ENCODE measurements around the gene EMP2. TPM values are rescaled to one million over a fixed set of nuclear protein-coding genes. Genes with fewer than 3 reads are reported as not detected.

The EMP2 gene
- total RNA-seq, 4 donors from 2014 or later: 34.7 to 53.5 (median 39.6) TPM

DNA sequence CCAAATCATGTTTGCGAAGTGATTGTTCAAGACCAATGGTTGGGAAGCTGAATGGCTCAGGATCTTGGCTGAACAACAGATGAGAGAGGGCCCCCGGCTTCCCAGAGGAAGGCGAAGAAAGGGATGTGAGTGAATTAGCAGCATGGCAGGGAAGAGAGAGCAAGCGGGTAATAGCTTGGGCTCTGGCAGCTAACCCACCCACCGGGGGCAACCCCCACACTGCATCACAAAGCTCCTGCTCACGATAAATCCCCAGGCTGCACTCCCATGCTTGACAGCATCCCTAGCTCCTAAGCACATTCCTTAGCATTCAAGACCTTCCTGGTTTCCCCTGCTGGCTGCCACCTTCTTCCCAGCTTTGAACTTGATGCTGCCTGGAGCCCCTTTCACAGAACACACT is 26.2 kb upstream of the EMP2 start:
- TF ChIP-seq, protein P1, sequence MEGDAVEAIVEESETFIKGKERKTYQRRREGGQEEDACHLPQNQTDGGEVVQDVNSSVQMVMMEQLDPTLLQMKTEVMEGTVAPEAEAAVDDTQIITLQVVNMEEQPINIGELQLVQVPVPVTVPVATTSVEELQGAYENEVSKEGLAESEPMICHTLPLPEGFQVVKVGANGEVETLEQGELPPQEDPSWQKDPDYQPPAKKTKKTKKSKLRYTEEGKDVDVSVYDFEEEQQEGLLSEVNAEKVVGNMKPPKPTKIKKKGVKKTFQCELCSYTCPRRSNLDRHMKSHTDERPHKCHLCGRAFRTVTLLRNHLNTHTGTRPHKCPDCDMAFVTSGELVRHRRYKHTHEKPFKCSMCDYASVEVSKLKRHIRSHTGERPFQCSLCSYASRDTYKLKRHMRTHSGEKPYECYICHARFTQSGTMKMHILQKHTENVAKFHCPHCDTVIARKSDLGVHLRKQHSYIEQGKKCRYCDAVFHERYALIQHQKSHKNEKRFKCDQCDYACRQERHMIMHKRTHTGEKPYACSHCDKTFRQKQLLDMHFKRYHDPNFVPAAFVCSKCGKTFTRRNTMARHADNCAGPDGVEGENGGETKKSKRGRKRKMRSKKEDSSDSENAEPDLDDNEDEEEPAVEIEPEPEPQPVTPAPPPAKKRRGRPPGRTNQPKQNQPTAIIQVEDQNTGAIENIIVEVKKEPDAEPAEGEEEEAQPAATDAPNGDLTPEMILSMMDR (IDR thresholded peaks at IDR 0.05; ENCODE audit: low read depth): no peak

DNA sequence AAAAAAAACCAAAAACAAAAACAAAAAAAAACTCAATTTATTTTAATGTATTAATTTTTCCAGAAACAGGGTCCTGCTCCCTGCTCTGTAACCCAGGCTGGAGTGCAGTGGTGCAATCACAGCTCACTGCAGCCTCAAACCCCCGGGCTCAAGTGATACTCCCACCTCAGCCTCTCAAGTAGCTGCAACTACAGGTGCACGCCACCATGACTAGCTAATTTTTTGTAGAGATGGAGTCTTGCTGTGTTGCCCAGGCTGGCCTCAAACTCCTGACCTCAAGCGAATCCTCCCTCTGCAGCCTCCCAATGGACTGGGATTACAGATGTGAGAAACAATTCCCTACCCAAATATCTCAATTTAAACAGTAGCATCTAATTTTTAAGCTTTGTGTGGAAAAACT is 25.2 kb upstream of the EMP2 start:
- TF ChIP-seq, protein P1 (IDR thresholded peaks at IDR 0.05; ENCODE audit: low read depth): no peak

DNA sequence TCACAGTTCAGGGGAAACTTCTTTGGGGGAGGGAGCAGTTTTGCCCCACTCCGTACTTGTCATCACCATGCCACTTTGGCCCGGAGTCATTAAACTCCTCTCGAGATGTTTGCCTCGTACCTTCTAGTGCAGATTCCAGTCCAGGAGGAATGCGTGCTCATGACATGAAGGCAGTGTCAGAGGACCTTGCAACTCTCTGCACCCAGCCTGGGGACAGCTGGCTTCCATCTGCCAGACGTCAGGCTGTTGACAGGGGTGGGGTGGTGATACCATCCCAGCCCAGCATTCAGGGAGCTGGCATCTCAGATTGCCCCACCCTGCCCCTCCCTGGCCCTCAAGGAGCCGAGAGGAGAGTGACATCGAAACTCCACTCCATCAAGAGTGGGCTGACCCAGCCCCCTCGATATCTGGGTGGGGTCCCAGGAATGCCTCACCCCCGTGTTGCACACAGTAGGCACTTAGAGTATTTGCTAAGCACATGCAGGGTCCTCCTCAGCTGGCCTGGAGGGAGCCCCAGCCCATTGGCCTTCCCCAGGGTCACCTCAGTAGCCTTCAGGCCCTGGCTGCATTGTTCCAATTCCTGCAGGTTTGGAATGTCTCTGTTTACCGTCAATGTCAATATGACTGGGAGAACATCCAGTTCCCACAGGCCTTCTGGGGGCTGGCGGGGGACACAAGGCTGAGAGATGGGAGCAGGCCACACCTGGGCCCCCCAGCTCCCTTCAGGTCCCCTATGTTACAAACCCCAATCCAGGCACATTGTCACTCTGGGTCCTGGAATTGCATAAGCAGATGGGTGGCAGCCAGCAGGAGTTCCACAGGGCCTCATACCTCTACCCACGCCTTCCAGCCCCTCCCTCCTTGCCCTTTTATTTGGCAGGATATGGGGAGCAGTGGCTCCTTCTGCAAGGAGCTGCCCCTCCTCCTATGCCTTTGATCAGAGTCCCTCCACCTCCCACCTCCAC is 21.3 kb upstream of the EMP2 start:
- TF ChIP-seq, protein P1 (IDR thresholded peaks at IDR 0.05; ENCODE audit: low read depth): no peak

DNA sequence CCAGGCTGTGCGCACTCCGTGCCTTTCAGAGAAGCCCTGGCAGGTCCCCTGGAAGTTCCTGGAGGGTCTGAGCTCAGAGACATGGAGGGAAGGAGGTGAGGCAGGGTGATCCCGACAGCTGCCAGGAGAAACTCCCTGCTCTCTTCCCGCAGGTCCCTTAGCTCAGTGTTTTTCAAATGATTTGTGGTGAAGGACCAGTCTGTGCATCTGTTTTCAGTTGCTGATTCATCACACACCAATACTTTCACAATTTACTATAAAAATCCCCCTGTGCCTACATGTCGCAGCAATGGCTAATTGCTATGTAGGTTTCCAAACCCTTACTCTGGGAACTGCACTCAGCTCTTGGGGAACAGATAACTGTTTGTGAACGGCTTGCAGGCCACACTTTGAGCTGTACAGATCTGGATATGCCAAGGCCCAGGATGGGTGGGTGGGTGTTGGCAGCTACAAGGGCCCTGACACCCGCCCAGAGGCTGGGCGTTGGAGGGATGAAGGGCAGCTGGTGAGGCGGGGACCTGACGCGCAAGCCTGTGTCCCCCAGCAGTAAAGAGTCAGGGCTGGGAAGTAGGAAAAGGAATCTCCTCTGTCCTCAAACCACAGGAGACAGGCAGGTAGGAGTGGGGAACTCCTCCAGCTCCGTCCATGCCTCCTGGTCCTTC is 20.5 kb upstream of the EMP2 start:
- TF ChIP-seq, protein P1 (IDR thresholded peaks at IDR 0.05; ENCODE audit: low read depth): no peak

DNA sequence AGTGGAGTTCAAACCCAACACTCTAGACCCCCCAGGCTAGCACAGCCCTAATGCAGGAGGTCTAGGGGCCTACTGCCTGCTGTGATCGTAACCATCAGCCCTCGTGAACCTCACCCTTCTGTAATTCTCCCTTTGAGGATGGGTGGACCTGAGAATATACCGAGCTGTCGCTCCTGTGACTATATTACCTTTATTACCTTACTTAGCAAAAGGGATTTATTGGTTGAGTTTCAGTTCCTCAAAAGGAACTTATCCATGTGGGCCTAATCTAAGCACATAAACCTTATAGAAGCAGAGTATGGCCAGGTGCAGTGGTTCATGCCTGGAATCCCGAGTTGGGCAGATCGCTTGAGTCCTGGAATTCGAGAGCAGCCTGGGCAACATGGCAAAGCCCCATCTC is 19.2 kb upstream of the EMP2 start:
- TF ChIP-seq, protein P1 (IDR thresholded peaks at IDR 0.05; ENCODE audit: low read depth): no peak

DNA sequence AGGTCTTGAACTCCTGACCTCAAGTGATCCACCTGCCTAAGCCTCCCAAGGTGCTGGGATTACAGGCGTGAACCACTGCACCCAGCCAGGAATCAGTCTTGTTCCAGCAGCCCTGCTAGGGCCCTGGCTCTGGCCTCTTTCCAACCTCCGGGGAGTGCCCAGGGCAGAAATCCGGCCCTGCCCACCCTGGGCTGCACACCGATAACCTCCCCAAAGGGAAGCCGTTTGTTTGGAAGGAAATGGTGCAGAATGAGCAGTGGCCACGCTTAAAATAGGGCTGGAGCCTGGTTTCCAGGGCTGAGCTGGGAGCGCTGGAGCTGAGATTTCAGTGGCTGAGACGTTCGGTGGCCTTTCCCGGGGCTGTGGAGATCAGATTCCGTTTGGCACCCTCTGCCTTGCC is 17.8 kb upstream of the EMP2 start:
- TF ChIP-seq, protein P1 (IDR thresholded peaks at IDR 0.05; ENCODE audit: low read depth): no peak

DNA sequence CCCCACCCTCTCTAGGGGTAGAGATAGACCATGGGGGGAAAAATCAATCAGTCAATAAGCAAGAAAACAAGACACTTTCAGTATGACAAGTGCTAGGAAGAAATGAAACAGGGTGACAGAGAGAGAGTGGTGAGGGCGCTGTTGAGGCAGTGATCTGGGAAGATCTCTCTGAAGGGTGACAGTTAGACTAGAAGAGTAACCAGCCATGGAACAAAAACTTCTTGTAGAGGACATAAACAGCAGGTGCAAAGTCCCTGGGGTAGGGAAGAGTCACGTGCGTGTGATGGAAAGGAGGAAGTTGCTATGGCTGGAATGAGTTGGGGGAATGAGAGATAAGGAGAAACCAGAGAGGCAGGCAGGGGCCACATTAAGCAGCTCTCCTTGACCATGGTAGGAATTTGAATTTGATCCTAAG is 16.8 kb upstream of the EMP2 start:
- TF ChIP-seq, protein P1 (IDR thresholded peaks at IDR 0.05; ENCODE audit: low read depth): no peak

All from subcutaneous adipose tissue (tissue), 4 donors.